ENCODE data around the gene MX1.

DNA sequence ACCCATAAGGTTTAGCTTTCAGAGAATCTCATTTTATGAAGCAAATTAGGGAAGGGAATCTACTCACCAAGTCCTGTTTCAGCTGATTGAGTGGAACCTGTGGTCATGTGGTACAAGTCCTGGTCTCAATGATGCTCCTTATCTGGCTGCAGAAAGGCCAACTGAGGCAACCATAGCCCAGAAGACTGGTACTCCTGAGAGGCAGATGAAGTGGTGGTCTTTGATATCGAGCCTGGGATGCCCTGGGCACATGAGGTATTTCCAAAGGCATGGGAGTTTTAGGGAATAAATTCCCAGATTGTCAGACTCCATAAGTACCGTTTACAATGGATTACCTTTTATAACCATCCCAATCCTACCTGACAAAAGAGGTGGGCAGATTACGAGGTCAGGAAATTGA lies 3.3 kb downstream of the MX1 start:
- TF ChIP-seq, protein P1, sequence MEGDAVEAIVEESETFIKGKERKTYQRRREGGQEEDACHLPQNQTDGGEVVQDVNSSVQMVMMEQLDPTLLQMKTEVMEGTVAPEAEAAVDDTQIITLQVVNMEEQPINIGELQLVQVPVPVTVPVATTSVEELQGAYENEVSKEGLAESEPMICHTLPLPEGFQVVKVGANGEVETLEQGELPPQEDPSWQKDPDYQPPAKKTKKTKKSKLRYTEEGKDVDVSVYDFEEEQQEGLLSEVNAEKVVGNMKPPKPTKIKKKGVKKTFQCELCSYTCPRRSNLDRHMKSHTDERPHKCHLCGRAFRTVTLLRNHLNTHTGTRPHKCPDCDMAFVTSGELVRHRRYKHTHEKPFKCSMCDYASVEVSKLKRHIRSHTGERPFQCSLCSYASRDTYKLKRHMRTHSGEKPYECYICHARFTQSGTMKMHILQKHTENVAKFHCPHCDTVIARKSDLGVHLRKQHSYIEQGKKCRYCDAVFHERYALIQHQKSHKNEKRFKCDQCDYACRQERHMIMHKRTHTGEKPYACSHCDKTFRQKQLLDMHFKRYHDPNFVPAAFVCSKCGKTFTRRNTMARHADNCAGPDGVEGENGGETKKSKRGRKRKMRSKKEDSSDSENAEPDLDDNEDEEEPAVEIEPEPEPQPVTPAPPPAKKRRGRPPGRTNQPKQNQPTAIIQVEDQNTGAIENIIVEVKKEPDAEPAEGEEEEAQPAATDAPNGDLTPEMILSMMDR (IDR thresholded peaks at IDR 0.05): no peak
- TF ChIP-seq EP300 (IDR thresholded peaks at IDR 0.05): no peak
